Measurements from ENCODE around the gene NGLY1. TPM values are rescaled to one million over a fixed set of nuclear protein-coding genes. Genes with fewer than 3 reads are reported as not detected.

Gene NGLY1
- 10 to 100 TPM in 11 of 12 donors, not detected in 1; 21.4 to 44.0 (median 37.8) TPM for polyA plus RNA-seq (ENCODE audit: insufficient read length in 12 of 12)
- long read RNA-seq, donor 1, transcript NGLY1-202 (12 exons, 2,473 nt), result major isoform, 9 of 29 reads
- long read RNA-seq, donor 1, partial matches to known transcripts, result 18 of 29 reads
- long read RNA-seq, donor 1, other reads (novel, unspliced or antisense), result 0 of 29 reads
- long read RNA-seq, donor 2, transcript NGLY1-202 (12 exons, 2,473 nt), result major isoform, 17 of 18 reads
- long read RNA-seq, donor 2, partial matches to known transcripts, result 0 of 18 reads
- long read RNA-seq, donor 2, other reads (novel, unspliced or antisense), result 0 of 18 reads
- long read RNA-seq, donor 3, result 0 reads
- long read RNA-seq, donor 4, partial matches to known transcripts, result 0 of 3 reads
- long read RNA-seq, donor 4, other reads (novel, unspliced or antisense), result 0 of 3 reads
- long read RNA-seq, donor 5, transcript NGLY1-202 (12 exons, 2,473 nt), result major isoform, 12 of 14 reads
- long read RNA-seq, donor 5, partial matches to known transcripts, result 0 of 14 reads
- long read RNA-seq, donor 5, other reads (novel, unspliced or antisense), result 0 of 14 reads
- long read RNA-seq, donor 6, partial matches to known transcripts, result 0 of 4 reads
- long read RNA-seq, donor 6, other reads (novel, unspliced or antisense), result 0 of 4 reads
- long read RNA-seq, donor 7, transcript NGLY1-202 (12 exons, 2,473 nt), result major isoform, 7 of 15 reads
- long read RNA-seq, donor 7, partial matches to known transcripts, result 6 of 15 reads
- long read RNA-seq, donor 7, other reads (novel, unspliced or antisense), result 0 of 15 reads
- long read RNA-seq, donor 8, transcript NGLY1-202 (12 exons, 2,473 nt), result major isoform, 11 of 27 reads
- long read RNA-seq, donor 8, partial matches to known transcripts, result 13 of 27 reads
- long read RNA-seq, donor 8, other reads (novel, unspliced or antisense), result 0 of 27 reads
- long read RNA-seq, donor 9, transcript NGLY1-202 (12 exons, 2,473 nt), result major isoform, 5 of 16 reads
- long read RNA-seq, donor 9, partial matches to known transcripts, result 10 of 16 reads
- long read RNA-seq, donor 9, other reads (novel, unspliced or antisense), result 0 of 16 reads
- long read RNA-seq, donor 10, transcript NGLY1-202 (12 exons, 2,473 nt), result major isoform, 8 of 18 reads
- long read RNA-seq, donor 10, partial matches to known transcripts, result 5 of 18 reads
- long read RNA-seq, donor 10, other reads (novel, unspliced or antisense), result 0 of 18 reads
- long read RNA-seq, donor 11, transcript NGLY1-202 (12 exons, 2,473 nt), result major isoform, 7 of 14 reads
- long read RNA-seq, donor 11, partial matches to known transcripts, result 6 of 14 reads
- long read RNA-seq, donor 11, other reads (novel, unspliced or antisense), result 0 of 14 reads

- DNase-seq, result peak; percentile 78
Measured at GRCh38 chr3:25782938-25783660, at the start of gene NGLY1. TSS of gene NGLY1 (minus strand) at chr3:25783443. CDS start at chr3:25783390, 53 bp downstream.

GRCh38 chr3:25831578-25831977 is 48.3 kb upstream of the NGLY1 start:
- no peak for DNase-seq

GRCh38 chr3:25830373-25831280 is 47.4 kb upstream of the NGLY1 start:
- peak; percentile 39 for DNase-seq

GRCh38 chr3:25826510-25826909 is 43.3 kb upstream of the NGLY1 start:
- DNase-seq, result no peak

GRCh38 chr3:25823314-25823713 is 40.1 kb upstream of the NGLY1 start:
- DNase-seq, result no peak

GRCh38 chr3:25821746-25822573 is 38.7 kb upstream of the NGLY1 start:
- DNase-seq, result no peak

- DNase-seq, result no peak
Measured at GRCh38 chr3:25820816-25821486, 37.7 kb upstream of the NGLY1 start.

- DNase-seq, result no peak
Measured at GRCh38 chr3:25820366-25820765, 37.1 kb upstream of the NGLY1 start.

GRCh38 chr3:25818335-25818734 is 35.1 kb upstream of the NGLY1 start:
- DNase-seq, result no peak

- DNase-seq, result no peak
Measured at GRCh38 chr3:25817638-25818037, 34.4 kb upstream of the NGLY1 start.

GRCh38 chr3:25817107-25817506 is 33.9 kb upstream of the NGLY1 start:
- DNase-seq, result no peak

- no peak for DNase-seq
Measured at GRCh38 chr3:25812644-25813043, 29.4 kb upstream of the NGLY1 start.

- no peak for DNase-seq
Measured at GRCh38 chr3:25804676-25805075, 21.4 kb upstream of the NGLY1 start.

GRCh38 chr3:25803833-25804232 is 20.6 kb upstream of the NGLY1 start:
- no peak for DNase-seq

- DNase-seq, result no peak
Measured at GRCh38 chr3:25801786-25802185, 18.5 kb upstream of the NGLY1 start.

- peak; percentile 90 for DNase-seq
Measured at GRCh38 chr3:25789596-25790556, 6.6 kb upstream of the NGLY1 start, which contains the start of gene OXSM. TSS of gene OXSM (plus strand) at chr3:25790090. CDS start at chr3:25791021, 931 bp downstream.

- DNase-seq, result no peak
Measured at GRCh38 chr3:25789209-25789595, 6.0 kb upstream of the NGLY1 start.
